Keratinocyte (primary cell): ENCODE results near the gene PHACTR1. TPM values are rescaled to one million over a fixed set of nuclear protein-coding genes. Genes with fewer than 3 reads are reported as not detected.

ENCODE experiments used
- DNase-seq: peaks from one replicate; pipeline ENCODE4 v3.0.0-alpha.2; 2011; ENCODE audit warnings: low read depth, missing footprints, low spot score
- FAIRE-seq: peaks from 2 replicates; lab custom pipeline; 2011; peaks lifted over from hg19 to GRCh38; lab: Jason Lieb, UNC
- H2AFZ ChIP-seq: 2 replicates; pipeline ENCODE4 v1.6.0; 2012; ENCODE audit warnings: low read length, control low read depth, inconsistent platforms; ENCODE audit not compliant: control insufficient read depth
- H3K27ac ChIP-seq: 2 replicates; pipeline ENCODE4 v1.5.1; 2011; ENCODE audit warnings: low read length; ENCODE audit not compliant: control insufficient read depth, insufficient read depth
- H3K27me3 ChIP-seq: 3 replicates; pipeline ENCODE4 v1.6.0; 2011; ENCODE audit warnings: low read length; ENCODE audit not compliant: control insufficient read depth, insufficient read depth; ENCODE audit errors: extremely low read depth
- H3K36me3 ChIP-seq, 2 experiments: 2 replicates in 1 of 2; 3 replicates in 1 of 2; pipeline ENCODE4 v1.5.1; 2011; ENCODE audit warnings: low read length in 2 of 2, mild to moderate bottlenecking in 1 of 2; ENCODE audit not compliant: control insufficient read depth in 2 of 2, insufficient read depth in 2 of 2; ENCODE audit errors: extremely low read depth in 1 of 2
- H3K4me1 ChIP-seq: 3 replicates; pipeline ENCODE4 v1.5.1; 2011; ENCODE audit warnings: low read length; ENCODE audit not compliant: control insufficient read depth, insufficient read depth; ENCODE audit errors: extremely low read depth
- H3K4me2 ChIP-seq: 3 replicates; pipeline ENCODE4 v1.6.0; 2011; ENCODE audit warnings: low read depth, low read length; ENCODE audit not compliant: control insufficient read depth, insufficient read depth; ENCODE audit errors: extremely low read depth
- H3K4me3 ChIP-seq, 3 experiments: fragments of 200-600 bp in 1 of 3; sonication (generic) in 1 of 3; 2 replicates in 2 of 3; 3 replicates in 1 of 3; pipeline ENCODE4 v1.5.1; 2011 to 2016; ENCODE audit warnings: low read length in 3 of 3, mild to moderate bottlenecking in 3 of 3, control low read depth in 2 of 3, inconsistent platforms in 1 of 3, low read depth in 1 of 3, mixed read lengths in 1 of 3, mixed run types in 1 of 3, moderate library complexity in 1 of 3; ENCODE audit not compliant: control insufficient read depth in 2 of 3, insufficient read depth in 2 of 3; ENCODE audit errors: extremely low read depth in 1 of 3
- H3K79me2 ChIP-seq: 2 replicates; pipeline ENCODE4 v1.6.0; 2012; ENCODE audit warnings: low read length; ENCODE audit not compliant: control insufficient read depth, insufficient read depth
- H3K9ac ChIP-seq: 3 replicates; pipeline ENCODE4 v1.6.0; 2011; ENCODE audit warnings: low read length; ENCODE audit not compliant: control insufficient read depth, insufficient read depth; ENCODE audit errors: extremely low read depth
- H3K9me1 ChIP-seq: 3 replicates; pipeline ENCODE4 v1.6.0; 2011; ENCODE audit warnings: low read length; ENCODE audit not compliant: control insufficient read depth, insufficient read depth; ENCODE audit errors: extremely low read depth
- H3K9me3 ChIP-seq: 2 replicates; pipeline ENCODE4 v1.5.1; 2012; ENCODE audit warnings: low read depth, low read length; ENCODE audit not compliant: control insufficient read depth
- H4K20me1 ChIP-seq: 3 replicates; pipeline ENCODE4 v1.6.0; 2011; ENCODE audit warnings: low read length; ENCODE audit not compliant: control insufficient read depth, insufficient read depth; ENCODE audit errors: extremely low read depth
- CTCF ChIP-seq, 3 experiments: IDR thresholded peaks in 1 of 3; conservative IDR thresholded peaks in 1 of 3; optimal IDR thresholded peaks in 1 of 3; 2 replicates in 2 of 3; 3 replicates in 1 of 3; pipeline versions ENCODE3 to v1.5.1; 2011; ENCODE audit warnings: low read length in 3 of 3, mild to moderate bottlenecking in 3 of 3, moderate library complexity in 2 of 3, control low read depth in 1 of 3, inconsistent platforms in 1 of 3; ENCODE audit not compliant: insufficient read depth in 2 of 3; ENCODE audit errors: extremely low read depth in 1 of 3
- EZH2 ChIP-seq: IDR thresholded peaks from one replicate; pipeline ENCODE4 v1.6.1; 2012; ENCODE audit warnings: inconsistent platforms, mild to moderate bottlenecking, low read length, moderate library complexity
- dilution Hi-C: fragments of 300-500 bp; cut with MboI; formaldehyde crosslinking; loops from one replicate; pipeline ENCODE4 v1.7.0; 2020; ENCODE audit warnings: low sequenced_read_pairs; ENCODE audit not compliant: extremely low pct_ligation_motif_present
- polyA plus RNA-seq, 5 experiments: library from polyadenylated mRNA; depleted of rRNA in 3 of 5; stranded (reverse) in 3 of 5; stranded (forward) in 1 of 5; unstranded in 1 of 5; fragments of >200 nt; gene quantifications; 1 replicate in 1 of 5; 2 replicates in 3 of 5; 3 replicates in 1 of 5; pipeline versions ENCODE4 v1.2.1 to v1.2.3, GENCODE V29; 2011 to 2012; ENCODE audit warnings: missing spikeins in 2 of 5, low read depth in 1 of 5, low replicate concordance in 1 of 5

The PHACTR1 gene
- polyA plus RNA-seq, 1 donor (not counting 4 experiments of a cell fraction or from before 2014, with no cell fraction given): 0.22 TPM

DNA sequence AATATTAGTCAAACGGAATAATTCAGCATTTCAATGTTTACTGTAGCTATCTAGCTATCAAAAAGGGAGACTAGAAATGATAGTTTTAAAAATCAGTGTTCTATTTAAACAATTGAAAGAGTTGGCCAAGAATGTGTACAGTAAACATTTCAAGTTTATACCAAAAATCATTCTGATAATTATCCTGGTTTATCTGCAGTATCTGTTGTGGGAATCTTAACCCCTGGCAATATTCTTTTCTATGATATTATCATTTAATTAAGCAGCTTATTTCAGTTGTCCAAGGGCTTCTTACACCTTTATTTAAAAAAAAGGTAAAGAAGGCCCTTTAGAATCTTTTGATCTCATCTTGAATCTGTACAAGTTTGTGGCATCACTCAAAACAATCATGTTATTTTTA is 125.1 kb downstream of the PHACTR1 start:
- DNase-seq (no peak), FAIRE-seq (no peak)
- H3K4me1 ChIP-seq: no peaks in the 10 kb centered on the region
- H3K27me3 ChIP-seq: no peaks in the 10 kb centered on the region
- H3K9me1 ChIP-seq: no peaks in the 10 kb centered on the region
- H3K27ac ChIP-seq: no peak overlapping the region
- H3K79me2 ChIP-seq: no peaks in the 10 kb centered on the region
- H3K4me3 ChIP-seq: no peak overlapping the region
- no peaks in the 10 kb centered on the region for H4K20me1 ChIP-seq
- H3K9ac ChIP-seq: no peak overlapping the region
- H3K36me3 ChIP-seq: no peaks in the 10 kb centered on the region
- no peak overlapping the region for H2AFZ ChIP-seq
- peaks cover 3% of the 10 kb centered on the region for H3K9me3 ChIP-seq
- dilution Hi-C loops: no loop called here
- no peak for TF ChIP-seq CTCF (optimal IDR thresholded peaks at IDR 0.05 in 1 of 3, IDR thresholded peaks at IDR 0.05 in 1 of 3, conservative IDR thresholded peaks at IDR 0.05 in 1 of 3; ENCODE audit: extremely low read depth in 1 of 3, insufficient read depth in 2 of 3, low read length in 3 of 3)
- TF ChIP-seq EZH2: no peak
- H3K4me2 ChIP-seq: no peak overlapping the region

GRCh38 chr6:12842114-12842513 is 125.5 kb downstream of the PHACTR1 start:
- Histone ChIP-seq H3K36me3 (no peaks in the 10 kb centered on the region), H3K79me2 (no peaks in the 10 kb centered on the region), H3K9me3 (peaks cover 3% of the 10 kb centered on the region), H3K27ac (no peak overlapping the region), H3K9me1 (no peaks in the 10 kb centered on the region), H3K4me3 (no peak overlapping the region), H2AFZ (no peak overlapping the region), H3K4me2 (no peak overlapping the region), H3K27me3 (no peaks in the 10 kb centered on the region), H4K20me1 (no peaks in the 10 kb centered on the region), H3K9ac (no peak overlapping the region), H3K4me1 (no peaks in the 10 kb centered on the region)
- TF ChIP-seq CTCF (optimal IDR thresholded peaks at IDR 0.05 in 1 of 3, IDR thresholded peaks at IDR 0.05 in 1 of 3, conservative IDR thresholded peaks at IDR 0.05 in 1 of 3; ENCODE audit: extremely low read depth in 1 of 3, insufficient read depth in 2 of 3, low read length in 3 of 3) (no peak), EZH2 (no peak)
- DNase-seq (no peak), FAIRE-seq (no peak)
- dilution Hi-C loops: no loop called here
